Tibial artery (tissue), 4 donors: ENCODE data around the gene TRPM2.

Experiments
- DNase-seq, 2 donors: peaks; one replicate each; pipeline ENCODE4 v3.0.0-alpha.2; 2019
- H3K27ac ChIP-seq, 2 donors: fragments of 200-600 bp; sonication (generic) in 1 of 2; 1 replicate in 1 of 2; 2 replicates in 1 of 2; pipeline ENCODE4 v1.5.1; 2018 to 2019; ENCODE audit warnings: mild to moderate bottlenecking in 1 of 2
- H3K27me3 ChIP-seq, 2 donors: fragments of 200-600 bp; sonication (generic) in 1 of 2; one replicate each; pipeline versions ENCODE4 v1.5.1 to v1.6.0; 2016 to 2019
- H3K36me3 ChIP-seq, 3 donors: fragments of 200-600 bp; sonication (generic) in 2 of 3; one replicate each; pipeline ENCODE4 v1.5.1; 2016 to 2019; ENCODE audit warnings: mild to moderate bottlenecking in 2 of 3
- H3K4me1 ChIP-seq, 4 donors: fragments of 200-600 bp; sonication (generic) in 2 of 4; 1 replicate in 3 of 4; 2 replicates in 1 of 4; pipeline ENCODE4 v1.5.1; 2016 to 2019
- H3K4me3 ChIP-seq, 2 donors: fragments of 200-600 bp; sonication (generic) in 1 of 2; 1 replicate in 1 of 2; 2 replicates in 1 of 2; pipeline ENCODE4 v1.5.1; 2018 to 2019; ENCODE audit warnings: mild to moderate bottlenecking in 2 of 2
- H3K9me3 ChIP-seq, 3 donors: fragments of 200-600 bp; sonication (generic) in 1 of 3; one replicate each; pipeline ENCODE4 v1.5.1; 2016 to 2019
- CTCF ChIP-seq, 2 experiments: fragments of 200-600 bp in 1 of 2; fragments of 450-650 bp in 1 of 2; IDR thresholded peaks; one replicate each; pipeline ENCODE4 v1.5.1; 2017 to 2019; ENCODE audit warnings: antibody characterized with exemption in 2 of 2, mild to moderate bottlenecking in 1 of 2, moderate library complexity in 1 of 2
- intact Hi-C: fragments of 100-400 bp; cut with DNase I; formaldehyde crosslinking; loops from one replicate; pipeline ENCODE4 v1.15.0; 2023; ENCODE audit warnings: low total_unique reads

Gene TRPM2

GRCh38 chr21:44381874-44382273 lies 28.5 kb downstream of the TRPM2 start:
- Histone ChIP-seq H3K4me1 (no peaks in the 10 kb centered on the region), H3K27ac (no peak overlapping the region), H3K27me3 (peaks cover 0 to 35% of the 10 kb centered on the region in 2 donors), H3K4me3 (no peak overlapping the region), H3K9me3 (peaks cover 2 to 33% (median 26%) of the 10 kb centered on the region in 3 donors), H3K36me3 (no peaks in the 10 kb centered on the region)
- intact Hi-C loops: no loop called here
- no peak for DNase-seq
- no peak for TF ChIP-seq CTCF (IDR thresholded peaks at IDR 0.05)

GRCh38 chr21:44382536-44382935 lies 29.1 kb downstream of the TRPM2 start:
- Histone ChIP-seq H3K9me3 (peaks cover 2 to 38% (median 30%) of the 10 kb centered on the region in 3 donors), H3K4me3 (no peak overlapping the region), H3K36me3 (no peaks in the 10 kb centered on the region), H3K4me1 (no peaks in the 10 kb centered on the region), H3K27ac (no peak overlapping the region), H3K27me3 (peaks cover 0 to 28% of the 10 kb centered on the region in 2 donors)
- intact Hi-C loops: no loop called here
- DNase-seq: no peak
- TF ChIP-seq CTCF (IDR thresholded peaks at IDR 0.05): no peak

GRCh38 chr21:44383216-44383615 lies 29.8 kb downstream of the TRPM2 start:
- Histone ChIP-seq H3K4me1 (no peaks in the 10 kb centered on the region), H3K27ac (no peak overlapping the region), H3K9me3 (peaks cover 2 to 38% (median 30%) of the 10 kb centered on the region in 3 donors), H3K27me3 (peaks cover 0 to 23% of the 10 kb centered on the region in 2 donors), H3K36me3 (no peaks in the 10 kb centered on the region), H3K4me3 (no peak overlapping the region)
- no peak for DNase-seq
- intact Hi-C loops: no loop called here
- no peak for TF ChIP-seq CTCF (IDR thresholded peaks at IDR 0.05)

GRCh38 chr21:44384968-44385367 lies 31.5 kb downstream of the TRPM2 start:
- no peak overlapping the region for H3K4me3 ChIP-seq
- peaks cover 0 to 7% of the 10 kb centered on the region in 2 donors for H3K27me3 ChIP-seq
- TF ChIP-seq CTCF (IDR thresholded peaks at IDR 0.05): no peak
- no peak overlapping the region for H3K27ac ChIP-seq
- intact Hi-C loops: no loop called here
- no peaks in the 10 kb centered on the region for H3K36me3 ChIP-seq
- H3K9me3 ChIP-seq: peaks cover 2 to 38% (median 30%) of the 10 kb centered on the region in 3 donors
- H3K4me1 ChIP-seq: no peaks in the 10 kb centered on the region
- no peak for DNase-seq

- no peak for TF ChIP-seq CTCF (IDR thresholded peaks at IDR 0.05)
- Histone ChIP-seq H3K27ac (no peak overlapping the region), H3K4me3 (no peak overlapping the region), H3K4me1 (no peaks in the 10 kb centered on the region), H3K36me3 (no peaks in the 10 kb centered on the region), H3K27me3 (peaks cover 0 to 11% of the 10 kb centered on the region in 2 donors), H3K9me3 (peaks cover 2 to 43% (median 36%) of the 10 kb centered on the region in 3 donors)
- no peak for DNase-seq
- intact Hi-C loops: no loop called here
Observed at GRCh38 chr21:44389335-44389734, 35.9 kb downstream of the TRPM2 start.

- H3K27me3 ChIP-seq: peaks cover 0 to 22% of the 10 kb centered on the region in 2 donors
- no peak for TF ChIP-seq CTCF (IDR thresholded peaks at IDR 0.05)
- H3K9me3 ChIP-seq: peaks cover 2 to 29% (median 26%) of the 10 kb centered on the region in 3 donors
- H3K4me3 ChIP-seq: no peak overlapping the region
- intact Hi-C loops: no loop called here
- H3K36me3 ChIP-seq: no peaks in the 10 kb centered on the region
- no peaks in the 10 kb centered on the region for H3K4me1 ChIP-seq
- no peak overlapping the region for H3K27ac ChIP-seq
- no peak for DNase-seq
Observed at GRCh38 chr21:44390886-44391285, 37.5 kb downstream of the TRPM2 start.
